ENCODE results near the gene PLBD2.

Gene PLBD2

DNA sequence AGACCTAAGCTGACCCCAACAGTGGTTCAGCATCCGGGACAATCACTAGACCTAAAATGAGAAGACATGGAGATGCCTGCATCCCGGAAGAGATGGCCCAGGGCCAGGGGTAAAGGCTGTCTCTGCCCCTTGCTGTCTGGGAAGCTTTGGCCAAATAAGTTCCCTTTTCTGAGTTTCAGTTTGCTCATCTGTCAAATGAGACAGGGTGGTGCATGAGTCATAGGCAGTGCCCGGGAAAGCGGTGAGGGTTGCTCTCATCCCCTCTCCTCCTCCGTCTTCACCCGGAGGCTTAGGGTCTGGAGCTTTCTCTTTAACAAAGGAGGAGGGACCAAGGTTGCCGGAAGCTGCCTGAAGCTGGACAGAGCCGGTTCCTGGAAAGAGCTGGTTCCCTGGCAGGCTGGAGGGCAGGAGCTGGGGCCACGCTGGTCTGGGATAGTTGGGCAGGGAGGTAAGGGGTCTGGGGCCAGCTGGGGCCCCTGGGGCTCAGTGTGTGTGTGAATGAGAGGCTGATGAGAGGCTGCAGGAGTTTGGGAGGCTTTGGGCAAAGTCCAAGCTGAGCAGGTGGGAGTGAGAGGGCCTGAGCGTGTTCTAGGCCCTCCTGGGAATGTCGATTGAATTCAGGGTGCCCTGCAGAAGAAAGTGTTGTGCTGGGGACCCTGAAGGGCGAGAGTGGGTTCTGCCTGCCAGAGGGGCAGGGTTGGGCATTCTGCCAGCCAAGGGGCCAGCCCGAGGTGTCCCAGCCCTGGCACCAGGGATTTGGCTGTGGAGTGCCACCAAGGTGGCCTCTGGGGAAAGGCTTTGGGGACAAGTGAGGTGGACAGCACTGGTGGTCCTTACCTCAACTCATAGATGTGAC, 63.9 kb downstream of the PLBD2 start, which contains the start of gene SDSL:
TSS of gene SDSL (plus strand) at position 351 of the 856 bp plus-strand sequence. CDS start 5,603 bp downstream, outside the sequence.
- Histone ChIP-seq H3K27me3 (ENCODE audit: insufficient read depth, low read depth, severe bottlenecking) (no peaks in the 10 kb centered on the region), H3K27ac (peak within 1 kb of the TSS; percentile 80), H3K4me3 (ENCODE audit: low read depth, low read length) (peak within 1 kb of the TSS; percentile 51), H3K36me3 (no peaks in the 10 kb centered on the region; the same call in 1 of the 2 replicates), H3K9me3 (ENCODE audit: severe bottlenecking) (no peaks in the 10 kb centered on the region)
- TF ChIP-seq, protein P1, sequence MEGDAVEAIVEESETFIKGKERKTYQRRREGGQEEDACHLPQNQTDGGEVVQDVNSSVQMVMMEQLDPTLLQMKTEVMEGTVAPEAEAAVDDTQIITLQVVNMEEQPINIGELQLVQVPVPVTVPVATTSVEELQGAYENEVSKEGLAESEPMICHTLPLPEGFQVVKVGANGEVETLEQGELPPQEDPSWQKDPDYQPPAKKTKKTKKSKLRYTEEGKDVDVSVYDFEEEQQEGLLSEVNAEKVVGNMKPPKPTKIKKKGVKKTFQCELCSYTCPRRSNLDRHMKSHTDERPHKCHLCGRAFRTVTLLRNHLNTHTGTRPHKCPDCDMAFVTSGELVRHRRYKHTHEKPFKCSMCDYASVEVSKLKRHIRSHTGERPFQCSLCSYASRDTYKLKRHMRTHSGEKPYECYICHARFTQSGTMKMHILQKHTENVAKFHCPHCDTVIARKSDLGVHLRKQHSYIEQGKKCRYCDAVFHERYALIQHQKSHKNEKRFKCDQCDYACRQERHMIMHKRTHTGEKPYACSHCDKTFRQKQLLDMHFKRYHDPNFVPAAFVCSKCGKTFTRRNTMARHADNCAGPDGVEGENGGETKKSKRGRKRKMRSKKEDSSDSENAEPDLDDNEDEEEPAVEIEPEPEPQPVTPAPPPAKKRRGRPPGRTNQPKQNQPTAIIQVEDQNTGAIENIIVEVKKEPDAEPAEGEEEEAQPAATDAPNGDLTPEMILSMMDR (IDR thresholded peaks at IDR 0.05; ENCODE audit: low read depth, low read length): no peak
- peak; percentile 75 for DNase-seq

DNA sequence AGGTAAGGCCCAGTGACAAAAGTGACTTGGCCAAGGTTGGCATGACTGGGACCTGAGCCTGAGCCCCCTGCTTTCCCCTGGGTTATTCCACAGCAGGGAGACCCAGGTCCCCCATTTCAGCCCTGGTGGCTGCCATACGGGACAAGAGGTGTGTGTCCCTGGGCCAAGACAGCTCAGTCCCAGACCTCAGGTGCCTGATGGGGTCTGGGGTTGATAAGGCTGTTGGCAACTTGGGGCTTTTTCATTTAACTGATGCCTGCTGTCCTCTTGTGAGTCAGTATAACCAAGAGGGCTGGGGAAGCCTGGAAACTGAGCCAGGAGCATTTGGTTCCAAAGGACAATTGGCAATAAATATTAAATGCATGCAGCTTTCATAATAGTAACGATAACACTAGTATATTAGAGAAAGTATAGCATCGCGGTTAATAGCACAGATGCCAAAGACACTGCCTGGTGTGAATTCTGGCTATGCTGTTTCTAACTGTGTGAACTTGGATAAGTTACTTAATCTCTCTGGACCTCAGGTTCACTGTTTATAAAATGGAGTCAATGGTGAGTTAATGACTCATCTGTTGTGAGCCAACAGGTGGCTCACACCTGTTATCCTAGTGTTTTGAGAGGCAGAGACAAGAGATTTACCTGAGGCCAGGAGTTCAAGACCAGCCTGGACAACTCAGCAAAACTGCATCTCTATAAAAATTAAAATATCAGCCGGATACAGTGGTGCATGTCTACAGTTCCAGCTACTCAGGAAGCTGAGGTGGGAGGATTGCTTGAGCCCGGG, 64.7 kb downstream of the PLBD2 start:
- H3K36me3 ChIP-seq: no peaks in the 10 kb centered on the region; the same call in 1 of the 2 replicates
- H3K4me3 ChIP-seq (ENCODE audit: low read depth, low read length): peak overlapping the region; percentile 51
- H3K9me3 ChIP-seq (ENCODE audit: severe bottlenecking): no peaks in the 10 kb centered on the region
- no peaks in the 10 kb centered on the region for H3K27me3 ChIP-seq (ENCODE audit: insufficient read depth, low read depth, severe bottlenecking)
- TF ChIP-seq, protein P1 (IDR thresholded peaks at IDR 0.05; ENCODE audit: low read depth, low read length): no peak
- no peak for DNase-seq
- H3K27ac ChIP-seq: peak overlapping the region; percentile 80

GRCh38 chr12:113424456-113424855, 66.1 kb downstream of the PLBD2 start:
- H3K9me3 ChIP-seq (ENCODE audit: severe bottlenecking): no peaks in the 10 kb centered on the region
- TF ChIP-seq, protein P1 (IDR thresholded peaks at IDR 0.05; ENCODE audit: low read depth, low read length): no peak
- H3K27ac ChIP-seq: no peak overlapping the region
- no peak overlapping the region for H3K4me3 ChIP-seq (ENCODE audit: low read depth, low read length)
- DNase-seq: no peak
- no peaks in the 10 kb centered on the region for H3K27me3 ChIP-seq (ENCODE audit: insufficient read depth, low read depth, severe bottlenecking)
- H3K36me3 ChIP-seq: no peaks in the 10 kb centered on the region; the same call in 1 of the 2 replicates

DNA sequence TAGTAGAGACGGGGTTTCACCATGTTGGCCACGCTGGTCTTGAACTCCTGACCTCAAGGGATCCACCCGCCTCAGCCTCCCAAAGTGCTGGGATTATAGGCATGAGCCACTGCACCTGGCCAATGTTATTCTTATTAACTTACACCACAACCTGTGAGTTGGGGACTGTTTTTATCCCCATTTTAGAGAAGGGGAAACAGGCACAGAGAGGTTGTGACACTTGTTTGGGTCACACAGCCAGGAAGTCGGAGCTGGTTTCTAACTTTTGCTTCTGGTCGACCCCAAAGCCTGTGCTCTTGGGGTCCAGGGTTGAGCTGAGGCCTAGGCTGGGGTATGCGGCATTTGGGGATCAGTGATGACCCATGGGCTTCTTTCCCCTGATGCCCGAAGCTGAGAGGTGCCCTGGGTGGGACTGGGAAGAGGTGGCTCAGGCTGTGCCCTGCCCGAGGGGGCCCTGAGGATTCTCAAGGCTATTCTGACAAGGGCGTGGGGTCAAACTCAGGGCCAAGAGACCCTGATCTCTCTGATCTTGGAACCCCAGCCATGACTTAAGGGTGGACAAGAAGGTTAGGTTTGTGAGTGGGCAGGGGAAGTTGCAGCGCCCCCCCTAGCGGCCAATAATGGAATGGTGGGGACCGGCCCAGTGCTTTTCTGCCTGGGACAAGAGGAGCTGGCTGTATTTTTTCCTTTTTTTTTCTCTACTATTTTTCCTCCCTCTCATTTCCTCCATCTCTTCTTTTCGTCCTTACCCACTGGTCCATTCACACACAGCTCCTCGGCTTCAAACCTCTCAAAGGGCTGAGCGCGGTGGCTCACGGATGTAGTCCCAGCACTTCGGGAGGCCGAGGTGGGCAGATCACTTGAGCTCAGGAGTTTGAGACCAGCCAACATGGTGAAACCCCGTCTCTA, 66.8 kb downstream of the PLBD2 start:
- Histone ChIP-seq H3K9me3 (ENCODE audit: severe bottlenecking) (no peaks in the 10 kb centered on the region), H3K36me3 (no peaks in the 10 kb centered on the region; the same call in 1 of the 2 replicates), H3K4me3 (ENCODE audit: low read depth, low read length) (no peak overlapping the region), H3K27me3 (ENCODE audit: insufficient read depth, low read depth, severe bottlenecking) (no peaks in the 10 kb centered on the region), H3K27ac (no peak overlapping the region)
- peak; percentile 63 for DNase-seq
- TF ChIP-seq, protein P1 (IDR thresholded peaks at IDR 0.05; ENCODE audit: low read depth, low read length): peak; percentile 84

GRCh38 chr12:113425960-113426453, 67.6 kb downstream of the PLBD2 start:
- TF ChIP-seq, protein P1 (IDR thresholded peaks at IDR 0.05; ENCODE audit: low read depth, low read length): no peak
- no peak for DNase-seq

More at GRCh38 chr12:113425960-113426453, 67.6 kb downstream of the PLBD2 start:
- Histone ChIP-seq H3K4me3 (ENCODE audit: low read depth, low read length) (no peak overlapping the region), H3K36me3 (no peaks in the 10 kb centered on the region; the same call in 1 of the 2 replicates), H3K27ac (no peak overlapping the region), H3K27me3 (ENCODE audit: insufficient read depth, low read depth, severe bottlenecking) (no peaks in the 10 kb centered on the region), H3K9me3 (ENCODE audit: severe bottlenecking) (no peaks in the 10 kb centered on the region)

Measured in WERI-Rb-1 (cell line).